Tibial artery (tissue), 4 donors: ENCODE data around the gene PADI2.
A peak's percentile ranks its signal among the peaks of the same experiment; 100 is the strongest.

Experiments used
- DNase-seq, 2 donors: peaks; one replicate each; pipeline ENCODE4 v3.0.0-alpha.2; 2019
- H3K27ac ChIP-seq, 2 donors: fragments of 200-600 bp; sonication (generic) in 1 of 2; 1 replicate in 1 of 2; 2 replicates in 1 of 2; pipeline ENCODE4 v1.5.1; 2018 to 2019; ENCODE audit warnings: mild to moderate bottlenecking in 1 of 2
- H3K27me3 ChIP-seq, 2 donors: fragments of 200-600 bp; sonication (generic) in 1 of 2; one replicate each; pipeline versions ENCODE4 v1.5.1 to v1.6.0; 2016 to 2019
- H3K36me3 ChIP-seq, 3 donors: fragments of 200-600 bp; sonication (generic) in 2 of 3; one replicate each; pipeline ENCODE4 v1.5.1; 2016 to 2019; ENCODE audit warnings: mild to moderate bottlenecking in 2 of 3
- H3K4me1 ChIP-seq, 4 donors: fragments of 200-600 bp; sonication (generic) in 2 of 4; 1 replicate in 3 of 4; 2 replicates in 1 of 4; pipeline ENCODE4 v1.5.1; 2016 to 2019
- H3K4me3 ChIP-seq, 2 donors: fragments of 200-600 bp; sonication (generic) in 1 of 2; 1 replicate in 1 of 2; 2 replicates in 1 of 2; pipeline ENCODE4 v1.5.1; 2018 to 2019; ENCODE audit warnings: mild to moderate bottlenecking in 2 of 2
- H3K9me3 ChIP-seq, 3 donors: fragments of 200-600 bp; sonication (generic) in 1 of 3; one replicate each; pipeline ENCODE4 v1.5.1; 2016 to 2019
- intact Hi-C: fragments of 100-400 bp; cut with DNase I; formaldehyde crosslinking; loops from one replicate; pipeline ENCODE4 v1.15.0; 2023; ENCODE audit warnings: low total_unique reads
- TF ChIP-seq, protein P1 (sequence below), 2 experiments: fragments of 200-600 bp in 1 of 2; fragments of 450-650 bp in 1 of 2; IDR thresholded peaks; one replicate each; pipeline ENCODE4 v1.5.1; 2017 to 2019; ENCODE audit warnings: antibody characterized with exemption in 2 of 2, mild to moderate bottlenecking in 1 of 2, moderate library complexity in 1 of 2

PADI2 gene

DNA sequence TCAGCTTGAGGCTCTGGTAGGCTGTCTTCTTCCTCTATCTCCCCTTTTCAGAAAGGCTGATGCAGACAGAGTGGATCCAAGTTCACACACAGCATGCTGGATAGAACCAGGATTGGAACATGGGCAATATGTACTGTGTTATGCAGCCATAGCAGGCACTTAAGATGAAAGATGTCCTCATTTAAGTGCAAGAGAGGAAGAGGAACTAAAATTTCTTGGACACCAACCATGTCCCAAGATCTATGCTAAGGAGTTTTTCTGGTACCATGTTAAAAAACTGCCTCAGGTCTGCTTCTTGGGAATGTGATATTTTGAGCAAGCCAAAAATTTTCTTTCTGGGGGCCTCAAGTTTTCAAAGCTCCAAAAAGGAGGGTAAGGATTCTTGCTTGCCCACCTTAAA lies 66.6 kb downstream of the PADI2 start:
- TF ChIP-seq, protein P1, sequence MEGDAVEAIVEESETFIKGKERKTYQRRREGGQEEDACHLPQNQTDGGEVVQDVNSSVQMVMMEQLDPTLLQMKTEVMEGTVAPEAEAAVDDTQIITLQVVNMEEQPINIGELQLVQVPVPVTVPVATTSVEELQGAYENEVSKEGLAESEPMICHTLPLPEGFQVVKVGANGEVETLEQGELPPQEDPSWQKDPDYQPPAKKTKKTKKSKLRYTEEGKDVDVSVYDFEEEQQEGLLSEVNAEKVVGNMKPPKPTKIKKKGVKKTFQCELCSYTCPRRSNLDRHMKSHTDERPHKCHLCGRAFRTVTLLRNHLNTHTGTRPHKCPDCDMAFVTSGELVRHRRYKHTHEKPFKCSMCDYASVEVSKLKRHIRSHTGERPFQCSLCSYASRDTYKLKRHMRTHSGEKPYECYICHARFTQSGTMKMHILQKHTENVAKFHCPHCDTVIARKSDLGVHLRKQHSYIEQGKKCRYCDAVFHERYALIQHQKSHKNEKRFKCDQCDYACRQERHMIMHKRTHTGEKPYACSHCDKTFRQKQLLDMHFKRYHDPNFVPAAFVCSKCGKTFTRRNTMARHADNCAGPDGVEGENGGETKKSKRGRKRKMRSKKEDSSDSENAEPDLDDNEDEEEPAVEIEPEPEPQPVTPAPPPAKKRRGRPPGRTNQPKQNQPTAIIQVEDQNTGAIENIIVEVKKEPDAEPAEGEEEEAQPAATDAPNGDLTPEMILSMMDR (IDR thresholded peaks at IDR 0.05), result no peak
- no peaks in the 10 kb centered on the region for H3K27me3 ChIP-seq
- peak overlapping the region; percentile 71 to 77 for H3K4me3 ChIP-seq
- H3K36me3 ChIP-seq, result peaks cover 0 to 17% (median 11%) of the 10 kb centered on the region in 3 donors
- H3K9me3 ChIP-seq, result no peaks in the 10 kb centered on the region
- no peak for DNase-seq
- intact Hi-C loops, result no loop called here
- peak overlapping the region; percentile 84 to 90 for H3K27ac ChIP-seq
- H3K4me1 ChIP-seq, result peaks cover 0 to 29% (median 20%) of the 10 kb centered on the region in 4 donors

DNA sequence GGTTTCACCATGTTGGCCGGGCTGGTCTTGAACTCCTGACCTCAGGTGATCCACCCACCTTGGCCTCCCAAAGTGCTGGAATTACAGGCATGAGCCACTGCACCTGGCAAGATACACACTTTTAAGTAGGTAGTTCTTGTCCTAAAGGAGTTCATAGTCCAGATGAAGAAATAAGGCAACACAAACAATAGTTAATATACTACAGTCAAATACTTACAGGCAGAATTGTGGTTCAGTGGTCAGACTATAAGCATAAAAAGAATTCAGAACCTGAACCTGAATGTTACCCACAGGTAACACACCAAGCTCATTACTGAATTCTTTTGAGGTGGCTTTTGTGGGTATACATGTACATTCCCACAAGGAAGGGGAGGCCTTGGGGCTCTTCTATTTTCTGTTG lies 67.2 kb downstream of the PADI2 start:
- no peak for DNase-seq
- intact Hi-C loops, result no loop called here
- H3K4me3 ChIP-seq, result no peak overlapping the region
- TF ChIP-seq, protein P1 (IDR thresholded peaks at IDR 0.05), result no peak
- H3K9me3 ChIP-seq, result no peaks in the 10 kb centered on the region
- peaks cover 0 to 29% (median 20%) of the 10 kb centered on the region in 4 donors for H3K4me1 ChIP-seq
- H3K27ac ChIP-seq, result peak overlapping the region in 1 of 2 donors; percentile 84
- peaks cover 0 to 22% (median 11%) of the 10 kb centered on the region in 3 donors for H3K36me3 ChIP-seq
- H3K27me3 ChIP-seq, result no peaks in the 10 kb centered on the region

DNA sequence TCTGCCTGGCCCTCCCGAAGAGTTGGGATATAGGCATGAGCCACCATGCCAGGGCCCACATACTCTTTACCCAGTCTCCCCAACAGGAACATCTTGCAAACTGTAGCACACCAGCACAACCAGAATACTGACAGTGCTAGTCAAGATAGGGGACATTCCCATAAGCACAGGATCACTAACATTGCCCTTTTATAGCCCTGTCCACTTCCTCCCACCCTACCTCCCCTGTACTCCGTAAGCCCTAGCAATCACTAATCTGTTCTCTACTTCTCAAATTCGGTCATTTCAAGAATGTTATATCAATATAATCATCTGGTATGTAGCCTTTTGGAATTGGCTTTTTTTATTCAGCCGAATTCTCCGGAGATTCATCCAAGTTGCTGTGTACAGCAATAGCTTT lies 71.3 kb downstream of the PADI2 start:
- peaks cover 0 to 31% (median 21%) of the 10 kb centered on the region in 4 donors for H3K4me1 ChIP-seq
- TF ChIP-seq, protein P1 (IDR thresholded peaks at IDR 0.05), result no peak
- H3K36me3 ChIP-seq, result peaks cover 18 to 44% (median 34%) of the 10 kb centered on the region in 3 donors
- no peak overlapping the region for H3K27ac ChIP-seq
- no peaks in the 10 kb centered on the region for H3K9me3 ChIP-seq
- H3K27me3 ChIP-seq, result no peaks in the 10 kb centered on the region
- intact Hi-C loops, result loop anchor here (5.0 kb wide), 1 partner anchor 91 kb away; no protein-coding TSS in a partner anchor
- DNase-seq, result no peak
- H3K4me3 ChIP-seq, result no peak overlapping the region

DNA sequence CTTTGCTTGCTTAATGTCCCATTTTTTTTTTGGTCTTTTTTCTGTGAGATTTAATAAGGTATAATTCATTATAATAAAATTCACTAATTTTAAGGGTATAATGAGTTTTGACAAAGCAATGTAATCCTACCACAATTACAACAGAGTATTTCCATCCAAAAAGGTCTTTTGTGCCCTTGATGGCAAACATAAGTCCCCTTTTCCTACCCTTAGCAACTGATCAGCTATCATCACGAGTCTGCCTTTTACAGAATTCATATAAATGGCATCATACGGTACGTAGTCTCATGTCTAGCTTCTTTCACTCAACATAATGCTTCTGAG lies 73.0 kb downstream of the PADI2 start:
- Histone ChIP-seq H3K36me3 (peaks cover 30 to 61% (median 47%) of the 10 kb centered on the region in 3 donors), H3K27ac (no peak overlapping the region), H3K4me1 (peaks cover 0 to 15% (median 9%) of the 10 kb centered on the region in 4 donors), H3K4me3 (no peak overlapping the region), H3K27me3 (no peaks in the 10 kb centered on the region), H3K9me3 (no peaks in the 10 kb centered on the region)
- intact Hi-C loops, result loop anchor here (5.0 kb wide), 1 partner anchor 89 kb away; no protein-coding TSS in a partner anchor
- TF ChIP-seq, protein P1 (IDR thresholded peaks at IDR 0.05), result no peak
- no peak for DNase-seq

DNA sequence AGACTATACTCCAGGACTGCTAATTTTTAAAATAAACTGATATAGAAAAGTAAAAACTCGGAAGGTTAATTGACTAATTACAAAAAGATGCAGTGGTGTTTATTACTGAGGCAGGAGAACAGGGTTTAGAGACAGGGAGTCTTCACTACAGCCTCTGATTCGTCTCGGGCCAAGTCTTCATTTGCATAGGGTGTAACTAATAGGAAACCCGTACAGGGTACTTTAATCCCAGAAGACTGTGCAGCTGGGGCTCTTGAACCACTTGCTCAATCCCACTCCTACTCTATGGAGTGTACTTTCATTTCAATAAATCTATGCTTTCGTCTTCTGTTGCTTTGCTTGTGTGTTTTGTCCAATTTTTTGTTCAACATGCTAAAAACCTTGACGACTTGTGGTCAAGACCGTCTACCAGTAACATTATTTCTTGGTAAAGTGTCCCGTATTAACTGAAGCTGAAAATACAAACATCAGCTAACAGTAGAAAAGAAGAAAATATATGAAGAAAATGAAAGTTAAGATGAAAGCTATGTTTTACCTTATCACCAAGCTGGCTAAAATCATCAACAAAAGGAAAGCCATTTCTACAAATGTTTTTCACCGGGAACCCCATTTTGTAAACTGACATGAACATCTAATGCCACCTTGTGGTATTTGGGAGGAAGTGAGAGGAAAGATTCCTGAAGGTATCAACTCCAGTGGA lies 73.5 kb downstream of the PADI2 start:
- no peaks in the 10 kb centered on the region for H3K27me3 ChIP-seq
- TF ChIP-seq, protein P1 (IDR thresholded peaks at IDR 0.05), result peak; percentile 82 to 86
- intact Hi-C loops, result loop anchor here (5.0 kb wide), 1 partner anchor 88 kb away; no protein-coding TSS in a partner anchor
- H3K4me3 ChIP-seq, result peak overlapping the region in 1 of 2 donors; percentile 1
- peak overlapping the region in 1 of 2 donors; percentile 5 for H3K27ac ChIP-seq
- H3K4me1 ChIP-seq, result peaks cover 0 to 12% (median 8%) of the 10 kb centered on the region in 4 donors
- no peak for DNase-seq
- H3K36me3 ChIP-seq, result peaks cover 35 to 66% (median 49%) of the 10 kb centered on the region in 3 donors
- no peaks in the 10 kb centered on the region for H3K9me3 ChIP-seq
